ENCODE results near the gene RDH16.
"Not testable (repeated sequence)": the region's sequence is repeated elsewhere in the genome, so short reads cannot be mapped to it uniquely, and the experiment has no call there.

Gene RDH16

DNA sequence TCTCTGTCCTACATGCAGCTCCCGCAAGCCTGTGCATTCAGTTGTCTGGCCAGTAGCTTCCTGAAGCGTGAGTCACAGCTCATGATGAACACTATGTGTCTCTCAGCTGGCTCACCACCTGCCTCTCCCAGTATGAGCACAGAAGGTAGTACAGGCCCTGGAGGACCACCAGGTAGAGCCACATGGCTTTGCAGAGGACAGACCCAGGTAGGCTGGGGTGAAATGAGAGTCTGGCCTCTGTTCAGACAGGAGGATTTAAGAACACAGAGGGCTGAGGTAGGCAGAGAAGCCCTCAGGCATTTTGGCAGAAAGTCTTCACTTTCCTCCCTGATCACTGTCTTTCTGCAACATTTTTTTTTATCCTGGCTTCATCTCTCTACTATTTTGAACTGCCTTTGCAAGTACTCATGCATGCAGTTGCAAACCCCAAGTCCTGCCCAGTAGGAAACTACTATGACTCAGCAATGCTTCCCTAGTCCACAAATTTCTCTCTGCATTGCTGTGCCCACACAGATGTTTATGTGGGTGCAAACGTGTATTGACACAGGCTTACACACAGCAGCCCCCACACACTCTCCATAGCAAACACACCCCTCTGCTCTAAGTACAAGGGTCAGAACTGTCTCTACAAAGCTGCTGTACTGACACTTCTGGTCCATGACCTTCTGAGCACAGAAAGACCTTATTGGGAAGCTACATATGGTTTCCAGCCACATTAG lies 15.9 kb downstream of the RDH16 start:
- DNase-seq (ENCODE audit: low spot score) = no peak
- in situ Hi-C loops (cut with MboI; ENCODE audit: low sequenced_read_pairs, unreplicated experiment) = no loop called here

DNA sequence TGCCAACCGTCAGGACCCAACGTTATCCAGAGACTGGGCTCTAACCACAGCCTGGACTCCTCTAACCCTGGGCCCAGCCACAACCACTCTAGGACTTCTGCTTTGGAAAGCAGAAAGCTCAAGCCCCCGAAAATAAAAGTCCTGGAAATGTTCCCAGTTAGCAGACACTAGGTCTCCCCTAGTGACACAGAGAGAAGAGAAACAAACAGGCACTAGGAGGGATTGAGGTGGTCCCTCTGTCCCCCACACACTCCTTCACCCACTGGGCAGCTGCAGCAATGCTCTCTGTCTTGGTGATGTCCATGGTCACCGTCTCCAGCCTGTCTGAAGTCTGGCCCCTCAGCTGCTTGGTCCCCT lies 16.5 kb downstream of the RDH16 start:
- DNase-seq (ENCODE audit: low spot score); in situ Hi-C loops (cut with MboI; ENCODE audit: low sequenced_read_pairs, unreplicated experiment): not testable (repeated sequence)

More for the DNA sequence above, 15.9 kb downstream of the RDH16 start:
- TF ChIP-seq, protein P1, sequence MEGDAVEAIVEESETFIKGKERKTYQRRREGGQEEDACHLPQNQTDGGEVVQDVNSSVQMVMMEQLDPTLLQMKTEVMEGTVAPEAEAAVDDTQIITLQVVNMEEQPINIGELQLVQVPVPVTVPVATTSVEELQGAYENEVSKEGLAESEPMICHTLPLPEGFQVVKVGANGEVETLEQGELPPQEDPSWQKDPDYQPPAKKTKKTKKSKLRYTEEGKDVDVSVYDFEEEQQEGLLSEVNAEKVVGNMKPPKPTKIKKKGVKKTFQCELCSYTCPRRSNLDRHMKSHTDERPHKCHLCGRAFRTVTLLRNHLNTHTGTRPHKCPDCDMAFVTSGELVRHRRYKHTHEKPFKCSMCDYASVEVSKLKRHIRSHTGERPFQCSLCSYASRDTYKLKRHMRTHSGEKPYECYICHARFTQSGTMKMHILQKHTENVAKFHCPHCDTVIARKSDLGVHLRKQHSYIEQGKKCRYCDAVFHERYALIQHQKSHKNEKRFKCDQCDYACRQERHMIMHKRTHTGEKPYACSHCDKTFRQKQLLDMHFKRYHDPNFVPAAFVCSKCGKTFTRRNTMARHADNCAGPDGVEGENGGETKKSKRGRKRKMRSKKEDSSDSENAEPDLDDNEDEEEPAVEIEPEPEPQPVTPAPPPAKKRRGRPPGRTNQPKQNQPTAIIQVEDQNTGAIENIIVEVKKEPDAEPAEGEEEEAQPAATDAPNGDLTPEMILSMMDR (IDR thresholded peaks at IDR 0.05; ENCODE audit: borderline replicate concordance, control extremely low read depth, extremely low read depth, insufficient read depth, missing control alignments) = no peak

DNA sequence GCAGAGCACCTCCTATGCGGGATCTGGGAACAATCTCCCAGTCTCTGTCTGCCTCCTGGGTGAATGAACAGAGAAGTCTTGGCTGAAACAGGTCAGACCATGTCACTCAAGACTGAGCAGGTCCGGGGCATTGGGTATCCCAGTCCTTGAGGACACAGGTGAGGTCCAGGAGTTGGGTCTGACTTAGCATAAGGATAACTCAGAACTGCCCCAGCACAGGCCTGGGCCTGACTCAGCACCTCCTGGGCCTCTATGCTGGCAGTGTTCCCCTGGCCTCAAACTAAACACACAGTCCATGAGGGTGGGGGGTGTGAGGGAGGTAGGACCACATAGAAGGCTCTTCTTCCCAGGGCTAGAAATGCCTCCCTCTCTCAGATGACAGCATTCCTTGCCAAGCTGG lies 21.7 kb downstream of the RDH16 start:
- in situ Hi-C loops (cut with MboI; ENCODE audit: low sequenced_read_pairs, unreplicated experiment) = no loop called here
- DNase-seq (ENCODE audit: low spot score) = no peak
- TF ChIP-seq, protein P1 (IDR thresholded peaks at IDR 0.05; ENCODE audit: borderline replicate concordance, control extremely low read depth, extremely low read depth, insufficient read depth, missing control alignments) = no peak

DNA sequence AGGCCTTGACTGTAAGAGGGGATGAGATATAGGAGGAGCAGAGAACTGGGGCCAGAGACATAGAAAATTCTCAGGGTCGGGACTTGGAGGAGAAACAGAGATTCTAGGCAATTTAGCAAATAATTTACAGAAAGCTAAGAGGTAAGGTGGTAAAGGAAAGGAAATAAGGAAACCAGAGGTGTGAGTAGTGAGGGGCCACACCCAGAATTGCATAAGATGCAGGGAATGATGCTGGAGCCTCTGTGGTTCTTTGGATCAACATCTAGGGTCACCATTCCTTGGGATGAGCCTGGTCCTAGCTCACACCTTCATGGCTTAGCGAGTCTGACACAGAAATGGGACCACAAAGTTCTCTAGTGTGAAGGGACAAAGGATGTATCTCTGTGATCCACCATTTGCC lies 22.3 kb downstream of the RDH16 start:
- in situ Hi-C loops (cut with MboI; ENCODE audit: low sequenced_read_pairs, unreplicated experiment) = no loop called here
- TF ChIP-seq, protein P1 (IDR thresholded peaks at IDR 0.05; ENCODE audit: borderline replicate concordance, control extremely low read depth, extremely low read depth, insufficient read depth, missing control alignments) = no peak
- DNase-seq (ENCODE audit: low spot score) = no peak

DNA sequence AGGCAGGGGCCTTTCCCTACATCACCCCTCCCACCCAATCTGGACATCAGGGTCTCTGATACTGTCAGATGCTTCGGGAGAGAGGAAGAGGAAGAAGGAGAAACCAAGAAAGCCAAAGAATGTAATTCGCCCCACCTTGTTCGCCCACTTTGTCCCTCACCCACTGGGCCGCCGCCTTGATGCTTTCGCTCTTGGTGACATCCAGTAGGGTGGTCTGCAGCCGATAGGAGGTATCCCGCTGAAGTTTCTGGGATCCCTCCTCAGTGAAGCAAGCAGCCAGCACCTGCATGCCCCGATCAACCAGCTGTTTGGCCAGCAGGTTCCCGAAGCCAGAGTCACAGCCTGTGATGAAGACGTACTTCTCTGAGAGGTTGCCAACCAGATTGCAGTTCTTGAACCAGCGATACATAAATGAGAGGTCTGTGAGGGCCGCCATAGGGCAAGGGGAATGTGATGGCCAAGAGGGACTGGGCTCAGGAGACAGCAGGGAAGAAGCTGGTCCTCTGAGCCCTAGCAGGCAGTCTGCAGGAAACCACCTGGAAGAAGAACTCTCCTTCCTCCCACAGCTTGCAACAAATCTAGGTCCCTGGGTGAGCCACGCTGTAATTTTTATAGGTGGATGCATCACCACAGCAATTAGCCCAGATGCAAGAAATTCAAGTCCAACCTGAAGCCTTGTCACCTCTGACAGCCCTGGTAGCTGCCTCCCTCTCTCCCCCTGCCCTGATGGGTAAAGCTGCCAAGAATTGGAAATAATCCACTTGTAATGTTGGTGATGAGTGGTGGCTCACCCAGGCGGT lies 23.4 kb downstream of the RDH16 start, which contains the start of gene SDR9C7:
TSS of gene SDR9C7 (minus strand) at position 583 of the 800 bp plus-strand sequence. CDS start at position 436, 147 bp downstream.
- no peak for DNase-seq (ENCODE audit: low spot score)
- TF ChIP-seq, protein P1 (IDR thresholded peaks at IDR 0.05; ENCODE audit: borderline replicate concordance, control extremely low read depth, extremely low read depth, insufficient read depth, missing control alignments) = no peak
- in situ Hi-C loops (cut with MboI; ENCODE audit: low sequenced_read_pairs, unreplicated experiment) = no loop called here

DNA sequence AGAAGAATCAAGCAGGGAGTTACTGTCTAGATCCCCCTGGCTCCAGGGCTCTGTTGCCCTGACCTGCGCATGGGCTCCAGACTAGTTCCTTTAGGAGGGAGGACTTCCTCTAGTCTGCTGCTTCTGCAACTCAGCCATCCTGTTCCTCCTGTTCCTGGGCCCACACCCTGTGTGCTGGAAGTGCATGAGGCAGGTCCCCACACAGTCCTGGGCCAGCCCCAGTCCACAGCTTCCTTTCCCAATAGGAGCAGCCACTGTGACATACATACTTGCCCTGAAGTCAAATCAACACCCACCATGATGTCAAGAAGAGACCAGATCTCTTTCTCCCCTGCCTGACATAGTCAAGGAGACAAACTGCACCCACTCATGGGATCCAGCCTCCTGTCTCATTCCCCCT lies 24.5 kb downstream of the RDH16 start:
- in situ Hi-C loops (cut with MboI; ENCODE audit: low sequenced_read_pairs, unreplicated experiment) = no loop called here
- TF ChIP-seq, protein P1 (IDR thresholded peaks at IDR 0.05; ENCODE audit: borderline replicate concordance, control extremely low read depth, extremely low read depth, insufficient read depth, missing control alignments) = no peak
- no peak for DNase-seq (ENCODE audit: low spot score)

DNA sequence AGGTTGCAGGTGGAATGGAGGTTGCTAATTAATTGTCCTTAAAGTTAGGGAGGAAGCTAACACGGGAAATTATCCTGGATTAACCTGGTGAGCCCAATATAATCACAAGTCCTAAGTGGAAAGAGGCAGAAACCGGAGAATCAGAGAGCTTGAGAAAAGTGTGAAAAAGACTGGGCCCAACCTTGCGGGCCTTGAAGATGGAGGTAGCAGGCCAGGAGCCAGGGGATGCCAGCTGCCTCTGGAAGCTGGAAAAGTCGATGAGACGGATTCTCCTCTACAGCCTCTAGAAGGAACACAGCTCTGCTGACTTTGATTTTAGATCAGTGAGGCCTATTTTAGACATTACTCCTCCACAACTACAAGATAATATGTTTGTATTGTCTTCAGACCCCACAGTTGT lies 25.3 kb downstream of the RDH16 start:
- TF ChIP-seq, protein P1 (IDR thresholded peaks at IDR 0.05; ENCODE audit: borderline replicate concordance, control extremely low read depth, extremely low read depth, insufficient read depth, missing control alignments) = no peak
- no peak for DNase-seq (ENCODE audit: low spot score)
- in situ Hi-C loops (cut with MboI; ENCODE audit: low sequenced_read_pairs, unreplicated experiment) = no loop called here

Data from GM13976 (cell line).